Measurements from ENCODE around the gene SLC41A2.
"Not testable (repeated sequence)": the region's sequence is repeated elsewhere in the genome, so short reads cannot be mapped to it uniquely, and the experiment has no call there.

Gene SLC41A2

GRCh38 chr12:104964856-104965205 is 6.7 kb upstream of the SLC41A2 start:
- DNase-seq (ENCODE audit: low read depth in 3 of 3, low spot score in 1 of 3): no peak

- no peak for DNase-seq (ENCODE audit: low read depth in 3 of 3, low spot score in 1 of 3)
Observed at GRCh38 chr12:104964167-104964855, 6.2 kb upstream of the SLC41A2 start.

DNA sequence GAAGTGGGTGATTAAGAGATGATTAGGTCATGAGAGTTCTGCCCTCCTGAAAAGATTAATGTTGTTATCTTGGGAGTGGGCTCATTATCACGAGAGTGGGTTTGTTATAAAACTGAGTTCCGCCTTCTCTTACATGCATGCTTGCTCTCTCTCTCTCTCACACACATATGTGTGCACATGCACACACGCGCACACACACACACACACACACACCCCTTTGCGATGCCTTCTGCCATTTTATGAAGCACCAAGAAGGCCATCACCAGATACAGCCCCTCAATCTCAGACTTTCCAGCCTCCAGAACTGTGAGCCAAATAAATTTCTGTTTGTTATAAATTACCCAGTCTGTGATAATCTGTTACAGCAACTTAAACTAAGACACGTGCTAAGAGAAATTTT is 5.7 kb upstream of the SLC41A2 start:
- no peak for DNase-seq (ENCODE audit: low read depth in 3 of 3, low spot score in 1 of 3)

DNA sequence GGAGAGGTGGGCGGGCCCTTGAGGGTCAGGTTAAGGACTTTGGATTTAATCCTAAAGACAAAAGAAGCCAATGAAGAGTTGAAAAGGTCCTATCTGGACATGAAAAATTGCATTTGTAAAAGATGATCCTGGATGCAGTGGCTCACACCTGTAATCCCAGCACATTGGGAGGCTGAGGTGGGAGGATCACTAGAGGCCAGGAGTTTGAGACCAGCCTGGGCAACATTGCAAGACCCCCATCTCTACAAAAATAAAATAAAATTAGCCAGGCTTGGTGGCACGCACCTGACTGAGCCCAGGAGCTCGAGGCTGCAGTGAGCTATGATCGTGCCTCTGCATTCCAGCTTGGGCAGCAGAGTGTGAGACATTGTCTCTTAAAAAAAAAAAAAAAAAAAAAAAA is 2.4 kb upstream of the SLC41A2 start:
- no peak for DNase-seq (ENCODE audit: low read depth in 3 of 3, low spot score in 1 of 3)

DNA sequence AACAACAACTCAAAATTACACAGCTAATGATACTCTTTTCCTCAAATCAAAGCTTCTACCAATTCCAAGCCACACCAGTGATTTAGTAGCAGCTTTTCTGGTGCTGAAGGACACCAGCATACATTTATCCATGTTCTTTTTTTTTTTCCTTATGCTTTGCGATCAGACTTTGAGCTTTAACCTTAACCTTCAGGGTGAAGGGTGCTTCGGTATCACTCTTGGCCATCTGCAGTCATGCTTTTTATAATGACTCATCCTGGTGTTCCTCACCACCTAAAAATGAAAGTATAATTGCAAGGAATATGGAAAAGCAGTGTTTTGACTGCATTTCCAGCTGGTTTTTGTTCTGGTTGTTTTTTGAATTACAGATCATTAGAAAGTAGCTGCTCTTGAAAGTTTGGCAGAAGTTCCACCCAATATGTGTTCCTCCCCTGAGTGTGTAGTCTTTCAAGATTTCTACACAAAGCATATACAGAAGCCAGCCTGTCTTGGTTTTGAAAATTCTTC is 1.3 kb upstream of the SLC41A2 start:
- DNase-seq (ENCODE audit: low read depth in 3 of 3, low spot score in 1 of 3): no peak

DNA sequence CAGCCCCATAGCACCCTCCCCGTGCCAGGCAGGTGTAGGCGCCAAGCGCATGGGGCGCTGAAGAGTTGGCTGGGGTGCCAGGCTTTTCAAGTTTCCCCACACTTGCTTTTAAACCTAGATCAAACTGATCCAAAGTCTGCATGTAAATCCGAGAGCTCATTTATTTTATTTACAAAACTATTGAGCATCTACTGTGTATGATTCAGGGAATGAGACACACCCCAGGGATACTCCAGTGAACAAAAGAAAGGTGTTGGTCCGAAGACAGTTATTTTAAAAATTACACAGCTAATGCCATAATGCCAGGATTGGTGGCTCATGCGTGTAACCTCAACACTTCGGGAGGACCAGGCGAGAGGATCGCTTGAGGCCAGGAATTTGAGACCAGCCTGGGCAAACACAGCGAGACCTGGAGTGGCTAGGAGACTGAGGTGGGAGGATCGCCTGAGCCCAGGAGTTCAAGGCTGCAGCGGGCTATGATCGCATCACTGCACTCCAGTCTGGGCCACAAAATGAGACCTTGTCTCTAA is 780 bp upstream of the SLC41A2 start:
- no peak for DNase-seq (ENCODE audit: low read depth in 3 of 3, low spot score in 1 of 3)

GRCh38 chr12:104957719-104958000 is 430 bp downstream of the SLC41A2 start:
- DNase-seq (ENCODE audit: low read depth in 3 of 3, low spot score in 1 of 3): peak in 1 of 3 donors; percentile 27

DNA sequence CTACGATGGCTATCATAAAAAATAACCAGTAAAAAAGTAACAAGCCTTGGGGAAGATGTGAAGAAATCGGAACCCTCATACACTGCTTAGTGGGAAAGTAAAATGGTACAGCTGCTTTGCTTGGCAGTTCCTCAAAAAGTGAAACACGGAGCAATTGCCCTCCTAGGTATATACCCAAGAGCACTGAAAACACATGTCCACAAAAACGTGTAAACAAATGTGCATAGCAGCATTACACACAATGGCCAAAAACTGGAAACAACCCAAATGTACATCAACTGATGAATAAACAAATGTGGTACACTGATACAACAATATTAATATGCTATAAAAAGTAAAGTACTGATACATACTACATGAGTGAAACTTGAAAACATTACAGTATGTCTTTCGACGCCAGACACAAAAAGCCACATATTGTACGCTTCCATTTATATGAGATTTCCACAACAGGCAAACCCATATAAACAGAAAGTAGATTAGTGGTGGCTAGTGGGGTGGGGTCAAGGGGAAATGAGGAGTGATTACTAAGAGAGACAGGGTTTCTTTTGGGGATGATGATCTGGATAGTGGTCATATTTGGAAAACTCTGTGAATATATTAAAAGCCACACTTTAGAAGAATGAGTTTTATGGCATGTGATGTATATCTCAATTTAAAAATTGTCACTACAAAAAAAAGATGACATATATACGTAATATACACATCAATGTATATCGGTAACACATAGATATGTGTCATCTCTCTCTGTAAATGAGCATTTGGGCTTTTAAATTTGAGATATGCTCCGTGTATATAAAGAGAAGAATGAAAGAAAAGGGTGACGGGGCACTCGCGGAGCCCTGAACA is 996 bp downstream of the SLC41A2 start:
- no peak for DNase-seq (ENCODE audit: low read depth in 3 of 3, low spot score in 1 of 3)

DNA sequence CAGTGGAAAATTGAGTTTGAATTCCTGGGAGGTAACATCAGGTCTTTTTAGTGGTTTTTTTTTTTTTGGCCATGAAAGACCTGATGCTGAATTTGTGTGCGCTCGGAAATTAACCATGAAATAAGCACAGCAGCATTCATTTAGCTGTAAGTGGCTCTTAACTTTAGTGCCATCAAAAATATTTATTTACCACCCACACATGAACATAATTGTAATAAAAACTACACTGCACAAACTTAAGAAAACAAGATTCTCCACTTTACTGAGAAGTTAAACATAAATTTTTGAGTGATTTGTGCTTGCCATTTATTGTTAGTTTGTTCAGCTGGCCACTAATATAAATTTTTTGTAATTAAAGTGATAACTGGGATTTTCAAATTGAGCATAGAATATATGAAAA is 2.4 kb downstream of the SLC41A2 start:
- DNase-seq (ENCODE audit: low read depth in 3 of 3, low spot score in 1 of 3): no peak

- no peak for DNase-seq (ENCODE audit: low read depth in 3 of 3, low spot score in 1 of 3)
Observed at GRCh38 chr12:104953323-104953722, 4.8 kb downstream of the SLC41A2 start.

DNA sequence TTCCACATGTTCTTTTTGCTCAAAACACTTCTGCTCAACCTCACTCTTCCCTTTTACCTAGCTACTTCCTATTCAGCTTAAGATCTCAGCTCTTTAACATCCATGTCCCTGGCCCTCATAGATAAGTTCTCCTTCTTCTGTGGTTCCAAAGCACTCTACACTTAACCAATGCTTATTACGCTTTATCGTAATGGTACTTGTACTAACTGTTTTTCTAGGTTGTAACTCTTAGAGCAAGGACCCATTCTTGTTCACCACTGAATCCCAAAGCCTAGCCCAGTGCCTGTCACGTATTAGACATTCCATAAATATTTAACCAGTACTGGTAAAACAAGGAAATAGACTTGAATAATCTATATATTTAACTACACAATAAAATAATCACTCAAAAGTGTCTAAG is 5.3 kb downstream of the SLC41A2 start:
- no peak for DNase-seq (ENCODE audit: low read depth in 3 of 3, low spot score in 1 of 3)

DNA sequence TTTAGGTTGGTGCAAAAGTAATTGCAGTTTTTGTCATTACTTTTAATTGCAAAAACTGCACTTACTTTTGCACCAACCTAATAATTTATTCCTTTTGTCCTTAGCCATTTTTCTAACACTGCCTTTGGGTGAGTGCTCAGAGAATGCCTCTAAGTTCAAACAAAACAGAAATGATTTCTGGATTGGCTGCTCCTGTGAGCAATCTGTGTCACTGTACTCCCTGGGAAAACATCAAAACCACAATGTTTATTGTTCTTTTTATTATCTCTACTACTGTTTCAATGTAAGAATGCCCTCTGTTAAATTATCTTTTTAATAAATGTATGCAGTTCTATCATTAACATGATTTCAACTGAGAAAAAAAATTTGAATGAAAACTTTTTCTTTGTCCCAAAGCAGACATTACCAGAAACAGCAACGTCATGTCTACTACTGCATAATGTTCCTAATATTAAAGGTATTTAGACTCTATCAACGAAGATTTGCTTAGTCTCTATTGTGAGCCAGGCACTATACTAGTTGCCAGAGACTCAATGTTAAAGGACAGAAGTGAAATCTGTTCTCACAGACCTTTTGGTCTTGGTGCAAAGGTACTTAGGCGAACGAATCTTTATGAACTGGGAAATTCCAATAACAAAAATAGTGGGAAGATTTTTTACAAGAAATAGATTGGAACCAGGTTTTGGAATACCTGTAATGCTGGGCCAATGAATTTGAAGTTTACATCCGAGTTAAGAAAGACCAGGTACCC is 6.2 kb downstream of the SLC41A2 start:
- DNase-seq (ENCODE audit: low read depth in 3 of 3, low spot score in 1 of 3): no peak

- DNase-seq (ENCODE audit: low read depth in 3 of 3, low spot score in 1 of 3): not testable (repeated sequence)
Observed at GRCh38 chr12:104948716-104949115, 9.4 kb downstream of the SLC41A2 start.

- DNase-seq (ENCODE audit: low read depth in 3 of 3, low spot score in 1 of 3): no peak
Observed at GRCh38 chr12:104944252-104944651, 13.8 kb downstream of the SLC41A2 start.

DNA sequence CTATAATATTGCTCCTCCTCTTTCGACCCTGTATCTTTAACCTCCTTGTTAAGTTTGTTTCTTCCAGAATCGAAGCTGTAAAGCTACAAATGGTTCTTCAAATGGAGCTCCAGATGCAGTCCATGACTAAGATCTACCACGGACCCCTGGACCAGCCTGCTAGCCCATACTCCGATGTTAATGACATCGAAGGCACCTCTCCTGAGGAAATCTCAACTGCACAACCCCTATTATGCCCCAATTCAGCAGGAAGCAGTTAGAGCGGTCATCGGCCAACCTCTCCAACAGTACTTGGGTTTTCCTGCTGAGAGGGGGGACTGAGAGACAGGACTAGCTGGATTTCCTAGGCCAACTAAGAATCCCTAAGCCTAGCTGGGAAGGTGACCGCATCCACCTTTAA is 14.7 kb downstream of the SLC41A2 start:
- DNase-seq (ENCODE audit: low read depth in 3 of 3, low spot score in 1 of 3): not testable (repeated sequence)

GRCh38 chr12:104942075-104942474 is 16.0 kb downstream of the SLC41A2 start:
- no peak for DNase-seq (ENCODE audit: low read depth in 3 of 3, low spot score in 1 of 3)

GRCh38 chr12:104941454-104941853 is 16.6 kb downstream of the SLC41A2 start:
- no peak for DNase-seq (ENCODE audit: low read depth in 3 of 3, low spot score in 1 of 3)

DNA sequence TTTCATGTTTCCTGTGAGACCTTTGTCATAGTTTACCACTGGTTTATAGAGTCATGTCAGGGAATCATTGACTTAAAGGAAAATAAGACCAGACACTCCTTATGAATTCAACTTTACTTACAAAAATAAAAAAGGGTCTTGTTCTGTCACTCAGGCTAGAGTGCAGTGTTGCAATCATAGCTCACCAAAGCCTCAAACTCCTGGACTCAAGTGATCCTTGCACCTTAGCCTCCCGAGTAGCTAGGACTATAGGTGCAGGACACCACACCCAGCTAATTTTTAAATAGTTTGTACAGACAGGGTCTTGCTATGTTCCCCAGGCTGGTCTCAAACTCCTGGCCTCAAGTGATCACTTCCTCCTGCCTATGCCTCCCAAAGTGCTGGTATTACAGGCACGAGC is 19.0 kb downstream of the SLC41A2 start:
- DNase-seq (ENCODE audit: low read depth in 3 of 3, low spot score in 1 of 3): no peak

- DNase-seq (ENCODE audit: low read depth in 3 of 3, low spot score in 1 of 3): no peak
Observed at GRCh38 chr12:104938371-104938770, 19.7 kb downstream of the SLC41A2 start.

DNA sequence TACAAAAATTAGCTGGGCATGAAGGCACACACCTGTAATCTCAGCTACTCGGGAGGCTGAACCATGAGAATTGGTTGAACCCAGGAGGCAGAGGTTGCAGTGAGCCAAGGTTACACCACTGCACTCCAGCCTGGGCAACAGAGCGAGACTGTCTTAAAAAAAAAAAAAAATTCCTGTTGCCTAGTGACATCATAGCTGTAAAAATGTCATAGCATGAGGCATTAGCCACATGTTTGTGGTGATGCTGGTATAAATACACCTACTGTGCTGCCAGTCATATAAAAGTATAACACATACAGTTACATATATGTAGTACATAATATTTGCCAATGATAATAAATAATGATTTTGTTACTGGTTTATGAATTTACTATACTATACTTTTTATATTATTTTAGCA is 22.2 kb downstream of the SLC41A2 start:
- DNase-seq (ENCODE audit: low read depth in 3 of 3, low spot score in 1 of 3): no peak

DNA sequence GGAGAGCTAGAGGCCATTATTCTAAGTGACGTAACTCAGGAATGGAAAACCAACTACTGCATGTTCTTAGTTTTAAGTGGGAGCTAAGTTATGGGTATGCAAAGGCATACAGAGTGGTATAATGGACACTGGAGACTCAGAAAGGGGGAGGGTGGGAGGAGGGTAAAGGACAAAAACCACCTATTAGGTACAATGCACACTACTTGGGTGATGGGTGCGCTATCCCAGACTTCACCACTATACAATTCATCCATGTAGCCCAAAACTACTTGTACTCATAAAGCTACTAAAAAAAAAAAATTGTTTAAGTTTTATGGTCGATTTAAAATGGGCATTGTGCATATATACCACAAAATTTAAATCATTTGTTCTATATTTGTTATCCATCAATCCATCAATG is 24.3 kb downstream of the SLC41A2 start:
- DNase-seq (ENCODE audit: low read depth in 3 of 3, low spot score in 1 of 3): no peak

GRCh38 chr12:104933128-104933527 is 25.0 kb downstream of the SLC41A2 start:
- DNase-seq (ENCODE audit: low read depth in 3 of 3, low spot score in 1 of 3): no peak

Measured in stimulated activated CD4-positive, alpha-beta T cell treated with anti-CD3 and anti-CD28 coated beads, TNF-alpha, amount 100 ng/mL, for 1 hour (primary cell).